ENCODE measurements around the gene ANK3. TPM values are rescaled to one million over a fixed set of nuclear protein-coding genes. Genes with fewer than 3 reads are reported as not detected.

ANK3 gene
- total and polyA plus RNA-seq, 7 donors = 11.6 to 170 (median 94.2) TPM

DNA sequence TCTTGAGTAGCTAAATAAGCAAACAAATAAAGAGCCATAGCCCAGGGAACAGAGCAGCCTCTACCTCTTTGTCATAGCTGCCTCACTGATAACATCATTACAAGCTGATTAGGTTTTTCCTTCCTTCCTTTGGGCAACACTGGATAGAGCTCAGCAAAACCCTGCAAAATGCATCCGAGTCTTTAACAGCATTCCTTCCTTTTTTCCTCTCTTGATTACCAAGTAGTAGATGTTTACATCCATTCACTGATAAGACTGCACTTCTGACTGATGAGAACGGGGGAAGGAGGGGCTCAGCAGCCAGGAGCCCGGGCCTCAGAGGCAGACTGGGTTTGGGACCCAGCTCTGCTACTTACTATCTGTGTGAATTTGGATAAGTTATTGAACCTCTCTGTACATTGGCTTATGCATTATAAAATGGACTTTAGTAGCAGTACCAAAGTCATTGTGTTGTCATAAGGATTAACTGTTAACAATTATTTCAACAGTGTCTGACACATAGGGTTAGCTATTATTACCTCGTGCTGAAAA lies 214.2 kb downstream of the ANK3 start:
- DNase-seq (no peak), ATAC-seq (no peak)
- Histone ChIP-seq H3K27me3 (ENCODE audit: insufficient read depth in 3 of 3, low read length in 2 of 3) (no peaks in the 10 kb centered on the region), H3K9me3 (no peaks in the 10 kb centered on the region), H3K4me3 (no peak overlapping the region), H3K4me1 (peaks cover 7% of the 10 kb centered on the region), H3K36me3 (ENCODE audit: insufficient read depth in 1 of 2, low read depth in 1 of 2) (no peaks in the 10 kb centered on the region), H3K27ac (no peak overlapping the region)
- WGBS, 3 donors = 57 to 71% (median 71%) methylated on average over 4 of the region's 4 CpGs
- intact Hi-C loops (cut with DNase I) = no loop called here
- no peak for TF ChIP-seq CTCF (IDR thresholded peaks at IDR 0.05)

GRCh38 chr10:60172363-60172990 lies 217.2 kb downstream of the ANK3 start:
- Histone ChIP-seq H3K27ac (no peak overlapping the region), H3K9me3 (no peaks in the 10 kb centered on the region), H3K4me1 (peaks cover 7% of the 10 kb centered on the region), H3K27me3 (ENCODE audit: insufficient read depth in 3 of 3, low read length in 2 of 3) (no peaks in the 10 kb centered on the region), H3K4me3 (no peak overlapping the region), H3K36me3 (ENCODE audit: insufficient read depth in 1 of 2, low read depth in 1 of 2) (no peaks in the 10 kb centered on the region)
- no peak for TF ChIP-seq CTCF (IDR thresholded peaks at IDR 0.05)
- intact Hi-C loops (cut with DNase I) = no loop called here
- ATAC-seq = no peak
- 87 to 90% (median 87%) methylated on average over 9 of the region's 9 CpGs for WGBS, 3 donors
- no peak for DNase-seq

- Histone ChIP-seq H3K4me3 (no peak overlapping the region), H3K9me3 (no peaks in the 10 kb centered on the region), H3K36me3 (ENCODE audit: insufficient read depth in 1 of 2, low read depth in 1 of 2) (no peaks in the 10 kb centered on the region), H3K27ac (no peak overlapping the region), H3K4me1 (peaks cover 7% of the 10 kb centered on the region), H3K27me3 (ENCODE audit: insufficient read depth in 3 of 3, low read length in 2 of 3) (no peaks in the 10 kb centered on the region)
- peak in 1 of 4 donors; percentile 49 for ATAC-seq
- 82 to 96% (median 86%) methylated on average over 2 of the region's 2 CpGs for WGBS, 3 donors
- no peak for TF ChIP-seq CTCF (IDR thresholded peaks at IDR 0.05)
- DNase-seq = no peak
- intact Hi-C loops (cut with DNase I) = no loop called here
Measured at GRCh38 chr10:60171436-60172013, 218.2 kb downstream of the ANK3 start.

DNA sequence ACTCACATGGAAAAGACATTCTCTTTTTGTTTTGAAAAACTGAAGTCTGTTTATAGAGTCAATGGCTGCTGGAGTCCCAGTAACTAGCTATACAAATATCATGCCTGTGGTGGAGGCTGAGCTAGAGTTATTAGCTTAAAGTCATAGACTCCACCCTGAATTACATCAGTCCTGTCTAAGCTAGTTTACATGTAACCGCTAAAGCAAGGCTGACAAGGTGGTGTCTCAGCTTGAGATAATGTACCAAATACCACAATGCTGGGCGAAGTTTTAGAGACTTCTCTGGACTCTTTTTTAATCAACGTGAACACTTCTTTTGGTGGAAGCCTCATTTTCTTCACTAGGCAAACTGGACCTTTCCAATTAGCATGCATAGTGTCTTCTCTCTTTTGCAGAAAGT lies 219.4 kb downstream of the ANK3 start:
- 73 to 96% (median 93%) methylated on average over 3 of the region's 3 CpGs for WGBS, 3 donors
- Histone ChIP-seq H3K27me3 (ENCODE audit: insufficient read depth in 3 of 3, low read length in 2 of 3) (no peaks in the 10 kb centered on the region), H3K4me3 (no peak overlapping the region), H3K4me1 (peaks cover 7% of the 10 kb centered on the region), H3K36me3 (ENCODE audit: insufficient read depth in 1 of 2, low read depth in 1 of 2) (no peaks in the 10 kb centered on the region), H3K27ac (no peak overlapping the region), H3K9me3 (no peaks in the 10 kb centered on the region)
- TF ChIP-seq CTCF (IDR thresholded peaks at IDR 0.05) = no peak
- ATAC-seq = no peak
- no peak for DNase-seq
- intact Hi-C loops (cut with DNase I) = no loop called here

Data from psoas muscle (tissue), 8 donors.